CD14-positive monocyte (primary cell): Measurements from ENCODE around the gene F10. TPM values are rescaled to one million over a fixed set of nuclear protein-coding genes. Genes with fewer than 3 reads are reported as not detected.

Source experiments
- DNase-seq, 3 donors: peaks; one replicate each; pipeline ENCODE4 v3.0.0-alpha.2; 2011 to 2022
- H2AFZ ChIP-seq: 2 replicates; pipeline ENCODE4 v1.6.0; 2012; ENCODE audit warnings: mild to moderate bottlenecking, low read depth, low read length, inconsistent platforms; ENCODE audit not compliant: insufficient read depth, poor library complexity, severe bottlenecking
- H3K27ac ChIP-seq, 2 donors: 1 replicate in 1 of 2; 2 replicates in 1 of 2; pipeline ENCODE4 v1.5.1; 2012 to 2013; ENCODE audit warnings: low read length in 2 of 2, control low read depth in 1 of 2, inconsistent platforms in 1 of 2, low read depth in 1 of 2, mild to moderate bottlenecking in 1 of 2
- H3K27me3 ChIP-seq, 2 donors: one replicate each; pipeline versions ENCODE4 v1.6.0 to v1.6.1; 2011 to 2013; ENCODE audit warnings: low read length in 2 of 2; ENCODE audit not compliant: control insufficient read depth in 2 of 2, insufficient read depth in 2 of 2
- H3K36me3 ChIP-seq, 2 donors: replicated peaks in 1 of 2; 1 replicate in 1 of 2; 2 replicates in 1 of 2; pipeline versions ENCODE4 v1.5.1 to v1.6.1; 2012 to 2013; ENCODE audit warnings: low read length in 2 of 2, control low read depth in 1 of 2, inconsistent platforms in 1 of 2, mild to moderate bottlenecking in 1 of 2; ENCODE audit not compliant: insufficient read depth in 2 of 2, control insufficient read depth in 1 of 2
- H3K4me1 ChIP-seq, 2 donors: 1 replicate in 1 of 2; 2 replicates in 1 of 2; pipeline versions ENCODE4 v1.5.1 to v1.6.1; 2012 to 2013; ENCODE audit warnings: low read length in 2 of 2, control low read depth in 1 of 2, inconsistent platforms in 1 of 2, mild to moderate bottlenecking in 1 of 2, moderate library complexity in 1 of 2; ENCODE audit not compliant: insufficient read depth in 2 of 2, control insufficient read depth in 1 of 2
- H3K4me2 ChIP-seq: replicated peaks from 2 replicates; pipeline ENCODE3; 2012; ENCODE audit warnings: low read length, moderate library complexity, mild to moderate bottlenecking; ENCODE audit not compliant: poor library complexity, severe bottlenecking; ENCODE audit errors: extremely low read depth
- H3K4me3 ChIP-seq, 3 experiments: fragments of 200-600 bp in 1 of 3; sonication (generic) in 1 of 3; replicated peaks in 1 of 3; 1 replicate in 2 of 3; 2 replicates in 1 of 3; pipeline ENCODE4 v1.5.1; 2011 to 2013; ENCODE audit warnings: low read length in 3 of 3, mild to moderate bottlenecking in 3 of 3, control low read depth in 2 of 3, low read depth in 2 of 3, inconsistent platforms in 1 of 3, moderate library complexity in 1 of 3
- H3K79me2 ChIP-seq: 2 replicates; pipeline ENCODE4 v1.6.0; 2012; ENCODE audit warnings: mild to moderate bottlenecking, control low read depth, inconsistent platforms, low read length, moderate library complexity; ENCODE audit not compliant: insufficient read depth
- H3K9ac ChIP-seq: 2 replicates; pipeline ENCODE4 v1.6.0; 2017; ENCODE audit warnings: low read length, mild to moderate bottlenecking; ENCODE audit not compliant: insufficient read depth, poor library complexity, severe bottlenecking
- H3K9me3 ChIP-seq, 2 donors: replicated peaks in 1 of 2; 1 replicate in 1 of 2; 2 replicates in 1 of 2; pipeline versions ENCODE4 v1.5.1 to v1.6.1; 2012 to 2013; ENCODE audit warnings: low read length in 2 of 2, control low read depth in 1 of 2; ENCODE audit not compliant: control insufficient read depth in 1 of 2, insufficient read depth in 1 of 2
- H4K20me1 ChIP-seq: 2 replicates; pipeline ENCODE4 v1.6.0; 2012; ENCODE audit warnings: mild to moderate bottlenecking, low read length, control low read depth, moderate library complexity; ENCODE audit not compliant: insufficient read depth
- H3K27ac Mint-ChIP-seq, 7 donors: one replicate each; pipeline ENCODE4 v1.8.0; 2020; ENCODE audit warnings: mild to moderate bottlenecking in 7 of 7, mixed read lengths in 7 of 7, moderate library complexity in 6 of 7, inconsistent platforms in 2 of 7
- H3K27me3 Mint-ChIP-seq, 3 donors: one replicate each; pipeline ENCODE4 v1.8.0; 2021 to 2022; ENCODE audit warnings: low read depth in 3 of 3, mild to moderate bottlenecking in 3 of 3, mixed read lengths in 3 of 3, moderate library complexity in 3 of 3, inconsistent platforms in 1 of 3
- H3K36me3 Mint-ChIP-seq, 2 donors: one replicate each; pipeline ENCODE4 v1.8.0; 2020; ENCODE audit warnings: mixed read lengths in 2 of 2, inconsistent platforms in 1 of 2, mild to moderate bottlenecking in 1 of 2
- H3K4me1 Mint-ChIP-seq: one replicate; pipeline ENCODE4 v1.8.0; 2020; ENCODE audit warnings: mild to moderate bottlenecking, mixed read lengths
- H3K4me3 Mint-ChIP-seq, 2 donors: one replicate each; pipeline ENCODE4 v1.8.0; 2020; ENCODE audit warnings: mild to moderate bottlenecking in 2 of 2, mixed read lengths in 2 of 2, moderate library complexity in 1 of 2
- H3K9me3 Mint-ChIP-seq, 7 donors: one replicate each; pipeline ENCODE4 v1.8.0; 2020 to 2022; ENCODE audit warnings: mixed read lengths in 7 of 7, mild to moderate bottlenecking in 6 of 7, moderate library complexity in 6 of 7, inconsistent platforms in 2 of 7
- WGBS: methylation state at CpG from one replicate; pipeline ENCODE4 v1.1.5; 2013; ENCODE audit warnings: missing lambda C conversion rate; ENCODE audit not compliant: insufficient coverage; 5-methylcytosine and 5-hydroxymethylcytosine counted together
- intact Hi-C, 2 donors: fragments of 100-400 bp; cut with micrococcal nuclease; formaldehyde crosslinking; loops; one replicate each; pipeline versions ENCODE4 v1.15.0 to v1.15.1; 2023
- polyA plus RNA-seq, 3 donors: library from polyadenylated mRNA; depleted of rRNA in 1 of 3; unstranded in 2 of 3; stranded (reverse) in 1 of 3; fragments of 300-500 nt in 2 of 3; fragments of >200 nt in 1 of 3; fragmentation: Illumina TruSeq in 2 of 3; gene quantifications; 1 replicate in 2 of 3; 2 replicates in 1 of 3; pipeline ENCODE4 v1.2.3, GENCODE V29; 2012 to 2021
- TF ChIP-seq, protein P1 (sequence below): fragments of 200-600 bp; IDR thresholded peaks from one replicate; pipeline ENCODE4 v1.8.0; 2022; ENCODE audit warnings: antibody characterized with exemption, mild to moderate bottlenecking

Gene F10
- polyA plus RNA-seq, 3 donors, result not detected

DNA sequence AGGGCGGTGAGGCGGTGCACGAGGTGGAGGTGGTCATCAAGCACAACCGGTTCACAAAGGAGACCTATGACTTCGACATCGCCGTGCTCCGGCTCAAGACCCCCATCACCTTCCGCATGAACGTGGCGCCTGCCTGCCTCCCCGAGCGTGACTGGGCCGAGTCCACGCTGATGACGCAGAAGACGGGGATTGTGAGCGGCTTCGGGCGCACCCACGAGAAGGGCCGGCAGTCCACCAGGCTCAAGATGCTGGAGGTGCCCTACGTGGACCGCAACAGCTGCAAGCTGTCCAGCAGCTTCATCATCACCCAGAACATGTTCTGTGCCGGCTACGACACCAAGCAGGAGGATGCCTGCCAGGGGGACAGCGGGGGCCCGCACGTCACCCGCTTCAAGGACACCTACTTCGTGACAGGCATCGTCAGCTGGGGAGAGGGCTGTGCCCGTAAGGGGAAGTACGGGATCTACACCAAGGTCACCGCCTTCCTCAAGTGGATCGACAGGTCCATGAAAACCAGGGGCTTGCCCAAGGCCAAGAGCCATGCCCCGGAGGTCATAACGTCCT is 26.4 kb downstream of the F10 start:
- peaks cover 6 to 7% of the 10 kb centered on the region in 2 donors for H3K36me3 Mint-ChIP-seq
- H3K9me3 ChIP-seq, result peaks cover 0 to 4% of the 10 kb centered on the region in 2 donors
- DNase-seq, result no peak
- peaks cover 2 to 16% (median 12%) of the 10 kb centered on the region in 7 donors for H3K9me3 Mint-ChIP-seq
- no peaks in the 10 kb centered on the region for H3K79me2 ChIP-seq
- 99% methylated on average over 38 of the region's 38 CpGs for WGBS
- no peak overlapping the region for H3K4me3 Mint-ChIP-seq
- H3K4me3 ChIP-seq, result no peak overlapping the region
- H4K20me1 ChIP-seq, result no peaks in the 10 kb centered on the region
- intact Hi-C loops, result no loop called here
- H3K27ac ChIP-seq, result no peak overlapping the region
- no peak overlapping the region for H3K4me2 ChIP-seq
- H3K36me3 ChIP-seq, result no peaks in the 10 kb centered on the region
- H3K27ac Mint-ChIP-seq, result no peak overlapping the region
- peaks cover 18 to 19% of the 10 kb centered on the region in 2 donors for H3K4me1 ChIP-seq
- peaks cover 23 to 38% (median 32%) of the 10 kb centered on the region in 3 donors for H3K27me3 Mint-ChIP-seq
- peaks cover 13 to 27% of the 10 kb centered on the region in 2 donors for H3K27me3 ChIP-seq
- H3K9ac ChIP-seq, result no peak overlapping the region
- no peak overlapping the region for H2AFZ ChIP-seq
- TF ChIP-seq, protein P1, sequence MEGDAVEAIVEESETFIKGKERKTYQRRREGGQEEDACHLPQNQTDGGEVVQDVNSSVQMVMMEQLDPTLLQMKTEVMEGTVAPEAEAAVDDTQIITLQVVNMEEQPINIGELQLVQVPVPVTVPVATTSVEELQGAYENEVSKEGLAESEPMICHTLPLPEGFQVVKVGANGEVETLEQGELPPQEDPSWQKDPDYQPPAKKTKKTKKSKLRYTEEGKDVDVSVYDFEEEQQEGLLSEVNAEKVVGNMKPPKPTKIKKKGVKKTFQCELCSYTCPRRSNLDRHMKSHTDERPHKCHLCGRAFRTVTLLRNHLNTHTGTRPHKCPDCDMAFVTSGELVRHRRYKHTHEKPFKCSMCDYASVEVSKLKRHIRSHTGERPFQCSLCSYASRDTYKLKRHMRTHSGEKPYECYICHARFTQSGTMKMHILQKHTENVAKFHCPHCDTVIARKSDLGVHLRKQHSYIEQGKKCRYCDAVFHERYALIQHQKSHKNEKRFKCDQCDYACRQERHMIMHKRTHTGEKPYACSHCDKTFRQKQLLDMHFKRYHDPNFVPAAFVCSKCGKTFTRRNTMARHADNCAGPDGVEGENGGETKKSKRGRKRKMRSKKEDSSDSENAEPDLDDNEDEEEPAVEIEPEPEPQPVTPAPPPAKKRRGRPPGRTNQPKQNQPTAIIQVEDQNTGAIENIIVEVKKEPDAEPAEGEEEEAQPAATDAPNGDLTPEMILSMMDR, result no peak
- H3K4me1 Mint-ChIP-seq, result peaks cover 18% of the 10 kb centered on the region

DNA sequence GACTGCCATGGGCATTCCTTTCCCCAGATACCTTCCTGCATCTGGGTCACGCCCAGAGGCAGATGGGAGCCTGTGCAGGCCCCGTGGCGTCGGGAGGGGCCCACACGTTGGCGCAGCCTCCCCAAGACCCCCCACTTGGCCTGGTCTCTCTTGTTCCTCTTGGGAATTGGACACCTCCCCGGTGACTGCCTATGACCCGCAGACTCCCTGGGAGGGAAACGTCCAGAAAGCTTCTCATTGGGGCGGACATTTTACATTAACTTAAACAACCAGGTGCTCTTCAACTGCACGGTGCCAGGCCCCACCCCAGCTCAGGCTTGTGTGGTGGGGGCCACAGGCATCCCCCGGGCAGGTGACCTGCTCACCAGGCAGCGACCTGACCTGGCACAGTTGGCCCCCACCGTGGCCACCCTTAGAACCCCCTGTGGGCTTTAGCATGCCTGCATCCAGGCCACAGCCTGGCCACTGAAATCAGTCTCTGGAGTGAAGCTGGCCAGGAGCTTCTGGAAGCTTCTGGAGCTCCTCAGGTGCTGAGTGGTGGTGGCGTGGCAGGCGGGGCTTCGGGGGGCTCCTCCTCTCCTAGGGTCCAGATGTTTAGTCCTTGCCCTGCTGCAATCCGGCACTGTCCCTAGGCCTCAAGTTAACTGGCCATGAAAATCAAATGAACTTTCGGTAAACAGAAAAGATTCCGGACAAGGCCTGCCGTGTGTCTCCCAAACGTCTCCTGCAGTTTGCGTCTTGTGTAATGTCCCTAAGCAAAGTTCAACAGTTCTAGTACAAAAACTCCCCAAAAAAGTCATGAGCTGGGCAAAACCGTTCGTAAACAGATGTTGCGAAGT is 27.3 kb downstream of the F10 start:
- Histone ChIP-seq H4K20me1 (no peaks in the 10 kb centered on the region), H3K27ac (no peak overlapping the region), H3K36me3 (no peaks in the 10 kb centered on the region), H3K4me3 (no peak overlapping the region), H3K9ac (no peak overlapping the region), H3K4me2 (no peak overlapping the region), H2AFZ (no peak overlapping the region), H3K4me1 (peaks cover 24 to 27% of the 10 kb centered on the region in 2 donors), H3K79me2 (no peaks in the 10 kb centered on the region), H3K27me3 (peaks cover 13 to 27% of the 10 kb centered on the region in 2 donors), H3K9me3 (peaks cover 0 to 4% of the 10 kb centered on the region in 2 donors)
- H3K36me3 Mint-ChIP-seq, result peaks cover 6 to 7% of the 10 kb centered on the region in 2 donors
- H3K27ac Mint-ChIP-seq, result no peak overlapping the region
- no peak overlapping the region for H3K4me3 Mint-ChIP-seq
- WGBS, result 94% methylated on average over 21 of the region's 26 CpGs
- peaks cover 25% of the 10 kb centered on the region for H3K4me1 Mint-ChIP-seq
- no peak for DNase-seq
- H3K27me3 Mint-ChIP-seq, result peaks cover 21 to 36% (median 35%) of the 10 kb centered on the region in 3 donors
- TF ChIP-seq, protein P1, result no peak
- intact Hi-C loops, result loop anchor here in 1 of 2 donors (5.0 kb wide), 1 partner anchor 147 kb away; the partner anchor contains the start of gene LAMP1
- H3K9me3 Mint-ChIP-seq, result peaks cover 2 to 15% (median 12%) of the 10 kb centered on the region in 7 donors
